NCI-H2107 treated with DMSO at 0.1 percent for 48 hours (cell line): ENCODE results near the gene SH3PXD2A.

Experiments
- DNase-seq: peaks from one replicate; lab custom pipeline; 2025; ENCODE audit not compliant: unreplicated experiment; lab: John Stamatoyannopoulos, UW

The SH3PXD2A gene

DNA sequence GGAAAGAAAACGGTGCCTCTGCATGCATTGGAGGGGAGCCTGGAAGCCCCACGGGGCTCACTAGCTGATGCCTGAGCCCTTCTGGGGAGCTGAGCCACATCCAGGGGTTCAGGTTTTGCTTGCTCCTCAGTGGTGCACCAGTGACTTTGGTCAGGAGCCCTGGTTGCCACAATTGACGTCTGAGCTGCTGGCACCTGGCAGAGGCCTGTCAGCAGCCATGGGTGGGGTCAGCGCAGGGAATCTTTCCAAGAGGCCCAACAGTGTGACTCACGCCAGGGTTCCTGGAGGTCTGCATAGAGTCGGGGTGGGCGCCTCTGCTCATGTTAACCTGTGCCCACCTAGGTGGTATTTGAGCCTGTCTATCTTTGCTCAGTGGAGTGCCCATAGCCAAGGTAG is 223.1 kb downstream of the SH3PXD2A start:
- no peak for DNase-seq

DNA sequence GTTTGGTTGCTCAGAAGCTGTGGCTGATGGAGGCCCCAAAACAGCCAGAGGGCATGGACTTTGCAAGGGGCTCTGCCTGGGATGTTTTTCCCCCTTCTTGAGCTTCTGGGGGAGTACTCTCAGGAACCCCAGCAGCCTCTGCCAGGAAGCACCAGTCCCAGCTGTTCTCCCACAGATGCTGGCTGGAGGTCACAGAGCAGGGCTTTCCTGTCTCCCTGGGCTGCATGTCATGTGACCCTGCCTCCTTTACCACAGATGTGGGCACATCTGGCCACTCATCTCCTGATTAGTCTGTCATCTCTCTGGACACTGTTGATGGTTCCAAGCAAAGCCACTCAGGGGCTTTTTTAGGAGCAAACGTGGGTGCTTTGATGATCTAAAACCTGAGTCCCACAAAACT is 225.2 kb downstream of the SH3PXD2A start:
- no peak for DNase-seq

DNA sequence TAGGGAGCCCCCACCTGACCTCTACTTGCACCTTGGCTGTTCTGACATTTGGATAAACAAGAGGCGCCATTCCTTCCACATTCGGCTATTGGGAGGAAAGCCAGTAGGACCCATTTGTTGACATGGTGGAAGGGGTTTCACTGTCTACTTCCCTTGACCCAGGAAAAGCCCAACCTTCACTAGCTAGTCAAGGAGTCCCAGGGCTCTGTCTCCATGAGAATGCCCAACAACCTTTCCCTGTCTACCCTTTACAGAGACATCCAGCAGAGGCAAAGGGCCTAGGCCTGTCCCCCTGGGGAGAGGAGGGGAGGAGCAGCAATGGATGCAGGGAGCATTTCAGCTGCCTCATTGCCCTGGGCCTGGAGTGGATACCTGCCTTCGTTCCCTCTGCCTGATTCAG is 225.8 kb downstream of the SH3PXD2A start:
- no peak for DNase-seq

DNA sequence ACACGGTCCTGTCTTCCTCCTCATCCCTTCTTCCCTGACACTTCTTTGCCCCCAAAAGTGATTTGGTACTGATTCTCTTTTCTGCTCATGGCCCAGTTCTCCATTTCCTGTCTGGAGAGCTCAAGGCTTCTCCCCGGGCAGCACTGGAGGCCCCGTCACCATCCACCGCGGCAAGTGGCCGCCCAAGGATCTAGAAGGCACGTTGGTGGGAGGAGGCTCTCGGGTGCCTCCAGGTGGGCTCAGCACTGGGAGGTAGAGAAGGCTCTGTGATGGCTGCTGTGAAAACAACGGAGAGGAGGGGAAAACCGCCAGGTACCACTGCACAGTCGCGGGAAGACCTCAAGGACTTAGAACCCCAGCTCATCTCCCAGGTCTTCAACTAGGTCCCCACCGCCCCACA is 227.5 kb downstream of the SH3PXD2A start:
- no peak for DNase-seq

DNA sequence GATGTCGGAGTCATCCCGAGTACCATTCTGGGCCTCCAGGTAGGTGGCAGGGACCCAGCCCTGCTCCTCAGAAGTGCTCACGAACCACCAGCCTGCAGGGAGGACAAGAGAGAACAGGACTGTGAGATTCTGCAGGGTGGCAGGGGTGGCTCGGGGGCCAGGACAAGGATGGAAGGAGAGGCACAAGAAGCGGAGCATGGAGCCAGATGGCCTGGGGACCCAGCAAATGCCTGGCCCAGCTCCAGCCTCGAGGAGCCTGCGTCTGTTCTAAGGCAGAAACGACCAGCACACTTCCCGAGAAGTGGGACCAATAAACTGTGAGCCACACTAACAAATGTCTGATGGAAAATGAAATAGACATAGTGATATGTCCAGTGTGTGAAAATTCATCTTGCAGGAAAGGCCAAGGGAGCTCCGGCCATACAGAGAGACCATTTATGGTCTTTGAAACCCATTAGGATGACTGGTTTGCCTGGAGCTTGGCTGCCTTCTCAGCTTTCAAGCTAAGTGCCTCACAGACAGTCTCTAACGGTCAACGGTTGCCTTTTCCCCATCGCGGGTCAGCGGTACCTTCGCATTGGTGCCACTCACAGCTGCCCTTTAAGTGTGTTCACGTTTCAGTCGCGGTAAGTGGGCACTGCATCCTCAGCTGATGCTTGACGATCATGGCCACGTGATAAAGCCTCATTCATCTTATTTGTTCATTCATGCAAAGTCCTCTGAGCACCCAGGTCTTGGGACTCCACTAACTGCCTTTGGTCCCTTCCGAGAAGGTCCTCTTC is 228.1 kb downstream of the SH3PXD2A start:
- no peak for DNase-seq

DNA sequence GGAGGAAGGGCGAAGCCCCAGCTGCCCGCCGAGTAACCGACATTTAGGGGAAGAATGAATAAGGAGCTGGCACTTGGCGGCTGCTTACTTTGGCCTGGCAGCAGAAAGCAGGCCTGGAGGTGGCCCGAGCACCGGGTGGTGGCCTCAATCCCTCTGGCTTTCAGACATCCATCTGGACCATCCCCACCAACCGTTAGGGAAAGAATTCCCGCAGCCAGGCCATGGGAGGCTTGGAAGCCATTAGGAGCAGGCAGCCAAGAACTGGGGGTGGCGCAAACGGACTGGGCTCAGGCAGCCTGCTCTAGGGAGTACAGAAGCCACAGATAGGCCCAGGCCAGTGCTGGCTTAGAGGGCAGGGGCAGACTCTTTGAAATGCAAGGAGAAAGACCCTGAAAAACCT is 229.2 kb downstream of the SH3PXD2A start:
- DNase-seq, result no peak

DNA sequence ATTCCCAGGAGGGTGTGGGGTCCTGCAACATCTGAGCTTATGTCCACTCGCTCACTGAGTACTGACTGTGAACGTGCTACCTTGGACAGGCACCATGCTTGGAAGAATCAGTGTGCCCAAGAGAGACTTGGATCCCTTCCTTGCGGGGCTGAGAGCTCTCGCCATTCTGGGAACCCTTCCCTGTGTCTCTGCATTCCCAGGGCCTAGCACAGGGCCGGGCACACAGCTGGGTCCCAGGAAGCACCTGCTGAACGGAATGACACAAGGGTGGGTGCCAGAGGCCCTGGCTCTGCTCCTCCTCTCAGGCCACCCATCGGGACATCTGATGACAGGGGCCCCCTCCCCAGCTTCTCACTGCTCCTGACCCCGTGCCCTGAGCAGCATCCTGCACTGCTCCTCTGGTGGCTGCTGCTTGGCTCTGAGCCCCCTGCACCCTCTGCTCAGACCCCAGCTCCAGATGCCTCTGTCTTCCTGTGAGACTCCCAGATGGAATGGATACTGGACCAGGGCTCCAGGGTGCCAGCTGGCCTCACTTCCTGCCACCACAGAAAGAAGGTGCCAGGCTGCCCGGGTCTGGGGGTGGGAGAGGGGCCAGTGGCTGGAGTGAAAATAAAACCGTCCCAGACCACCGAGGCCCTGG is 232.3 kb downstream of the SH3PXD2A start:
- DNase-seq, result no peak

DNA sequence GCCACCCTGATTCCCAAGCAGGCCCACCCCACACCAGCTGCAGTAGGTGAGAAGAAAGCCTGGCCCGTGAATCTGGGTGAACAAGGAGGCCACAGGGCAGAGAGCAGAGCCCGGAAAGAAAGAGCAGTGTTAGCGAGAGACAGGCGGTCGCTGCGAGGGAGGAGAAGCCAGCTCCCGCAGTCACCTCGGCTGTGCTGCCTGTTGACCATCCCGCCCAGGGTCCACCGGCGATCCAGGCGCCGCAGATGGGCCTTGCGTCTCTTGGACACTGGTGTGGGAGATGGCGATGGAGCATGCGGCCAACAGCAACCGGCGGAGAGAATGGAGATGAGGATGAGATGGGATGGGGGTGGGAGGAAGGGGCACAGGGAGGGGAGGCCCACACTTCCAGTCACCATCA is 233.1 kb downstream of the SH3PXD2A start:
- DNase-seq, result no peak

DNA sequence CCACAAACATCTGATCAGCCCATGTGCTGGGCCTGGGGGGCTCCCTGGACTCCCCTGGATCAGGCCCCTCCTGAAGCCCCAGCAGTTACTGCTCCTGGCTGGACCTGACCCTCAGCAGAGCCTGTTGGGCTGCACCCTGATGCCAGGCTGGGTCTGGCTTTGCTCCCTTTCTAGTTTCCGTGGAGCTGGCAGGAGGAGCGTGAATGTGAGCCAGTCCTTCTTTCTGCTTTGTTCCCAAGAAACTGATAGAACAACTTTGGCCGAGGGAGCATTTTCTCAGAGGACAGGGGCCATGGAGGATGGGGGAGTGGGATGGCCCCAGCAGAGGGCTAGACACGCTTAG is 233.6 kb downstream of the SH3PXD2A start:
- no peak for DNase-seq

DNA sequence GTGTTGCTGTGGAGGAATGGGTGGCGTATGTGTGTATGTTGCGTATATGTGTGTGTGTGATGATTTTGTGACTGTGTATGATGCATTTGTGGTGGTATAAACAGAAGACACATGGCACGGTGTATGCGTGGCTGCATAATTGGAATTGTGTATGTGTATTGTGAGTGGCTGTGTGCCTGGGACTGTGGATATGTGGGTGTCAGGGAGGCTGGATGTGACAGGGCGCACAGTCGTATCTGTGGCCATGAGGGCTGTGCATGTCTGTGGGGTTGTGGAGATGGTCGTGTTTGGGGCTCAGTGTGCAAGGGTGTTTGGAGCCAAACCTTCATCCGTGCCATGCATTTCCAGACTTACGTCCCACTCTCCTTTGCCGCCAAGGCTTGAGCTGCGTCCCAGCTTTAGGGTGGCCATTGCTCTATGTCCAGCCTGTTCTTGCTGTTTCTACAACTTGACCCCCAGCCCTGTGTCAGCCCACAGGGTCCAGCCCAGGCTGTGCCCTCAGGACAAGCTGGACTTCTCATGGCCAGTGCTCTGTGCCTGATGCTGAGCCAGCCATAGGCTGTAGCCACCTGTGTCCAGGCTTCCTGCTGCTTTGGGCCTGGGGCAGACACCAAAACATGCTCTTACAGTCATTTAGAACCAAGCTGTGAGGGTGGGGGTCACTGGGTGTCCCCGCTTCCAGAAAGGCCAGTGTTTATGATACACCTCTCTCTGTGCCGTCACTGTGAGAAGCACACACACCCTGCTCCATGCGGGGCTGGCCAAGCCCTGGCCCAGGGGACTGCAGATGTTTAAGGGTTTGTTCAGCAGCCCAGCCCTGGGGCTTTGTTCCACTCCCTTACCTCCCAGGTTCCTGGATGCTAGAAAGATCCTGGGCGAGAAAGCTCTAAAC is 234.2 kb downstream of the SH3PXD2A start:
- no peak for DNase-seq

DNA sequence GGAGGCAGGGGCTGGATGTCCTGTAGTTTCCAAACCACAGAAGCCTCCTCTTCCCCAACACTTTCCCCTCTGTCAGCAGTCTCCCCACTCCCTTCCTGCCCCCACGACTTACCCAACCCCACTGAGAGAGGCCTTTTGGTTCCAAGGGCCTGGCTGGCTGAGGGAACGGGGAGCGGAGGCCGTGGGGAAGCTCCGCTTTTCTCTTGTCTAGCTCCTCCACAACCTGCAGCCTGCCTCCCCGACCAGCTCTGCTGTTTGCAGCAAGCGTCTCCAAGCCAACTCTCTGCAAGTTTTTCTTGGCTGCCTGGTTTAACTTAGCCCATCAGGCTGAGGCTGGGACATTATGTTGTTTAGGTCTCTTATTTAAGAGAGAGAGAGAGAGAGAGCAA is 235.0 kb downstream of the SH3PXD2A start:
- no peak for DNase-seq

DNA sequence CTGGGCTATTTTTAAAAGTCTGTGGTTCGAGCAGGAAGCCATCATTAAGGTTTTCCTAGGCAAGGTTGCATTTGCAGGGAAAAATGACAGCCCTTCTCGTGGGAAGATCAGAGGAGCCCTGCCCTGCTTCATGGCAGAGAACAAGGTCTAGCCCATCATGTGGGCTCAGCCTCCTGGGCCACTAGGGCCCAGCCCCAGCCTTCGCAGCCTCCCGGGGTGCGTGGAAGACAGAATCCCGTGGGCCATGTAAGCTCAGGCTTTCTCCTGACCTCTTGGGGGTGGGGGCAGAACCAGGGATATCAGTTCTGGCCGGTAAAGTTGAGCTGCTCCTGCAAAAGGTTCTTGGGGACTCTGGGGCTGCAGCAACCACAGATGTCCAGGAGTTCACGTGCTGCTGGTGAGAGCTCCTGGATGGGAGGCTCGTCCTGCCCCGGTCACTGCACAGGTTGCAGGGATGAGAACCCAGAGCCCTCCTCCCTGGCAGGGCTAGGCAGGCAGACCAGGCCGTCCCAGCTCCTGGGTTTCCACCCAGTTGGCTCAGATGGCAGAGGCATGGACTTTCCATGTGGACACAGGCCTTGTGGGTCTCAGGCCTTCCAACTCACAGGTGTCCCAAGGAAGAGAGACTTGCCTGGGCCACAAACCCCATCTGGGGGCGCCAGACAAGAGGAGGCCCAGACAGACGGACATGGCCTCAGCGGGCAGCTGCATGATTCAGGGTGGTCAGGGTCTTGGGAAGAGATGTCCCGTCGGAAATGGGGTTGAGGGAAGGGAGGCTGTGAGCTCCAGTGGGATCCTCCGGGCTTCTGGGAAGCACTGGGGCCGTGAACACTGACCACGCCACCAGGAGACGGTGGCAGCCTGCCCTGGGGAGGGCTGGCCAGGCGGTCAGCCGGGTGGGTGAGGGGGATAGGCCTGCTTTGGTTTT is 235.7 kb downstream of the SH3PXD2A start:
- DNase-seq, result no peak

DNA sequence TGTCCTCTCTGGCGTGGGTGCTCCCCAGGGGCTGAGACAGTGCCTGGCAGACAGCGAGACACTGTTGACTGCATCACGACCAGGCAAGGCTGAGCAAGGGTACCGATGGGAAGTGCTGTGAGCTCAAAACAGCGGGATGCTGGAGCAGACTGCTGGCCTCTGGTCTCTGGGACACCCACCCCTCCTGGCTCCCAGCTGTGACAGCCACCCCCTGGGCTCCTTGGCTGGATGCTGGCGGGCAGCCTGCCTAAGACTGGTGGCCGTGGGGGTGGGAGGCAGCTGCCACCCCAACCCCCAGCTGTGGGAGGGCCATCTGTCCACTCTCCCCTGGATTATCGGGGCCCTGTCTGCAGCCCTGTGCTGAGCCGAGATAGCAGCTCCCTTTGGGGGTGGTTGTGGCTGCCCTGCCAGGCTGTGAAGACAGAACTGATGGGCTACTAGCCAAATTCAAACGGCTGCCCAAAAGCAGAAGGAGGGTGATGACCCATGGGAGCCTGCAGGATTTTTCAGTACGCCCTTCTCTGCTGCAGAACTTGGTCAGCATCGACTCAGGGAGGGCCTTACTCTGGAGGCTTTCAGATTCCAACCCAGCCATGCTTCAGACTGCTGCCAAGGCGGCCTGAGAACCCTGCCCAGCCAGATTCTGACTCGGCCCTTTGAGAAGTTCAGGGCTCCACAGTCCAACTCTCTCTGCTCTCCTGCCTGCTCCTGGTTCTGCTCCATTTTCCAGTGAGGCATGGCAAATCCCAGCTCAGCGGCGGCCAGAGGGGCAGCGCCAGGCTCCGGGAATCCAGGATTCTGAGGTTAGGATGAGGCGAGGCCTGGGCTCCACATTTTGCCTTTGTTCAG is 236.6 kb downstream of the SH3PXD2A start:
- DNase-seq, result no peak

DNA sequence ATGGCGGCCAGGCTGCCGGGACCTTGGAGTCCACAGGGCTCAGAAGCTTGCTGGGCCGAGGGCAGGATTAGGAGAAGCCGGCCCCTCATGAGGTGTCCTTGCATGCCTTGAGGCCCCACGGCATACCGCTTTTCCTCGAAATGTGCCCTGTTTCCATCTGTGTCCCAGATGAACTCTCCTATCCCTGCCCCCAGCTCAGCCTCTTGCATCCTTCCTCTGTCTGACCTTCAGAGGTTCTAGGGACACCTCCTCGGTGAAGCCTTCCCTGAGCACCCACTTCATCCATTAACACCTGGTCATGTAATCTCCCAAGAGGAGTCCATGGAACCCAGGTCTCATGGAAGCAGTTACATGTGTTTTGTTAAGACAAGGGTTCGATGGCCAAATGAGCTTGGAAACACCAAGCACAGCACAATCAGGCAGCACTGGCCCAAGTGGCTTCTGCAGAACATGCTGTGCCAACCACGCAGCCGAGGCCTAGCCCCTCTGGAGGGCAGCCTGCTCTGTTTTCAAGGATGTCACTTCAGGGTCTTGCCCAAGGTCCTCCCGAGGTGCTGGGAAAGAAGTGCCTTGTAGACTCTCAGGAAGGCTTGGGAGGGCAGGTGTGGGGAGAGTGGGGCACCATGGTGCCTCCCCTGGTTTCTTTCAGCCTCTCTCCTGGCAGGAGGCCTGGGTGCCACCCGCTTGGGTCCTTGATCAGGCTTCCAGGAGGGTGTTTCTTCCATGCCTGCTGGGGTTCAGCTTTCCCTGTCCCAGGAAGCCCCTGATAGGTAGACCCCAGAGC is 237.6 kb downstream of the SH3PXD2A start:
- no peak for DNase-seq

DNA sequence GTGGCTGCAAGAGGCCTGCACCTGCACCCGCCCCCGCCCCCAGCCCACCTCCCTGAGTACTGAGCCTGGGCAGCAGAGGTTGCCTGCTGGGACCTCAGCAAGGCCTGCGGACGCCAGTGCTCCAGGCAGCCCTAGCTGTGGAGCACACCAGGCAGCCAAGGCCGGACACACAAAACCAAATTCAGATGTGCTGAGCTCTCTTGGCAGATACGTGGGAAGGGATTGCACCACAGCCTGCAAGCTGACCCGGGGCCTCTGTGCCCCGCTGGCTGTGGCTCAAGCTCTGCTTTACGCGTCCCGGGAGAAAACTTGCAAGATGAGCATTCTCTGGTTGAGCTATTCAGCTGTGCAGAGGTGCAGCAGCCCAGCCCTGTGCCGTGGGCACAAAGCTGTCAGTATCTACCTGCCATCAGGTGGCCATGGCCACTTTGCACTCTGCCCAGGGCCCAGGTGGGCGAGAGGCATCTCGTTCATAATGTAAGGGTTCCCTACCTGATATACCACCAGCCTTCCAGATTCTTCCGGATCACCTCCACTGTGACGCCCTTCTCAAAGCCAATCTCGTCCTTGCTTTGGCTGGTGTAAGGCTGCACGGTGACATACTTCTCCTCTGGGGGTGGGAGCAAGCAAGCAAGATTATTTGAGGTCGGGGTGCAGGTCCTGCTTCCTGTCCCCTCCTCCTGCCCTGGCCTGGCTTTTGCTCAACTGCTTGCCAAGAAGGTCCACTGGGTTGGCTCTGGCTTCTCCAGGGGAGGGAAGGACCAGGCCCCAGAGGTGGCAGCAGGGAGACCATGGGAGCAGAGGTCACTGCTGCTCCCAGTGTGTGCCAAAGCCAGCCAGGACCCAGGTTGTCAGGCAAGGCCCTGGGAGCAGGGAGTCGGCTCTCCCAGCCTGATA is 238.4 kb downstream of the SH3PXD2A start:
- no peak for DNase-seq

DNA sequence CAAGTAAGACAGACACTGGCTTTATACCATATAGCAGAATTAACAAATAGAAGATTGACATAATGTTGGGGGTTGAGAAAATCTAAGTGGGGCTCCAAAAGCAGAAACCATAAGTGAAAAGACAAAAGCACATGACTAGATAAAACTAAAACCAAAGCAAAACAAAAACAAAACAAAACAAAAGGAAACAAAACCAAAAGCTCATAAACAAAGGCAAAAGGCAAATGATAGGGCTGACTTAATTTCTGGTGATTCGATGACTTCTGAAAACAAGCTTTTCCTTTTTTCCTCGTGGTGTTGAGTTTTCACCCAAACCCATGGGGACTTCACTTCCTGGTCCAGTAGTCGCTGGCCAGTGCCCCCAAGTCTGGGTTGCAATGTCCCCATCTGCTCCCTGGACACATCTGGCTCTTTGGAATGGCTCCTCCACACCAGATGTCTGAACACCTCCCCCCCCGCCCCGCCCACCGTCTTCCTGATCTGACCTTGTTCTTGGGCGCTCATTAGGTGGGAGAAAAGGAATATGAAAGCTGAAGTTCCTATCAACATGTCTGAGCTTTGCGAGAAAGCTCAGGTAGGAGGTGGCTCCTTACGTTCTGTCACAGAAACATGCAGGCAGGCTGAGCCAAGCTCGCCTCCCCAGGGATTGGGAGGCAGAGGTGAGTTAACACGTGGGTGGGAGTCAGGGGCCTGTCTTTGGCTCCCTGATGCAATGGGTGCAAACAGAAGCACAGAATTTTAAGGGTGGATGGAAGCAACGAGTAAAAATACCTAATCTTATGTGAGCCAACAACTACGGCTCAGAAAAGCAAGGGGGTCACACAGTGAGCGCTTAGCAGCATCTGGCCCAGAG is 240.8 kb downstream of the SH3PXD2A start:
- DNase-seq, result no peak

DNA sequence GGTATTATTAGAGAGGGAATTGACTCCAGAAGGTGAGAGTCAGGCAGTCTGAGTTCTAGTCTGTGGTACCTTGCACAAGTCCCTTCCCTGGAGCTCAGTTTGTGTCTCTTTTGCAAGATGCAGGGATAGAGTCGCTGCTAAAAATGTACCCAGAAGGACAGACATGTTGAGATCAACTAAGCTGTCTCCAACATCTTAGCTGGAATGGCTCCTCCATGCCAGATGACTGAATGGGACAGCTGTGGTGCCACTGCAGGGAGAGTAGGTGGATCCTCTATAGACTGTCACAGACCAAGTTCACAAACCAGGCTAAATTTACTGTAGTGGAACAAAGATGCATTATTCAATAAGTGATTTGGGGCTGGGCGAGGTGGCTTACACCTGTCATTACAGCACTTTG is 241.8 kb downstream of the SH3PXD2A start:
- DNase-seq, result no peak
